Measurements from ENCODE around the gene OVCA2. TPM values are rescaled to one million over a fixed set of nuclear protein-coding genes. Genes with fewer than 3 reads are reported as not detected.
A peak's percentile ranks its signal among the peaks of the same experiment; 100 is the strongest.

OVCA2 gene
- total RNA-seq, 1 donor from 2014 or later, result 27.8 TPM

- TF ChIP-seq, protein P1, sequence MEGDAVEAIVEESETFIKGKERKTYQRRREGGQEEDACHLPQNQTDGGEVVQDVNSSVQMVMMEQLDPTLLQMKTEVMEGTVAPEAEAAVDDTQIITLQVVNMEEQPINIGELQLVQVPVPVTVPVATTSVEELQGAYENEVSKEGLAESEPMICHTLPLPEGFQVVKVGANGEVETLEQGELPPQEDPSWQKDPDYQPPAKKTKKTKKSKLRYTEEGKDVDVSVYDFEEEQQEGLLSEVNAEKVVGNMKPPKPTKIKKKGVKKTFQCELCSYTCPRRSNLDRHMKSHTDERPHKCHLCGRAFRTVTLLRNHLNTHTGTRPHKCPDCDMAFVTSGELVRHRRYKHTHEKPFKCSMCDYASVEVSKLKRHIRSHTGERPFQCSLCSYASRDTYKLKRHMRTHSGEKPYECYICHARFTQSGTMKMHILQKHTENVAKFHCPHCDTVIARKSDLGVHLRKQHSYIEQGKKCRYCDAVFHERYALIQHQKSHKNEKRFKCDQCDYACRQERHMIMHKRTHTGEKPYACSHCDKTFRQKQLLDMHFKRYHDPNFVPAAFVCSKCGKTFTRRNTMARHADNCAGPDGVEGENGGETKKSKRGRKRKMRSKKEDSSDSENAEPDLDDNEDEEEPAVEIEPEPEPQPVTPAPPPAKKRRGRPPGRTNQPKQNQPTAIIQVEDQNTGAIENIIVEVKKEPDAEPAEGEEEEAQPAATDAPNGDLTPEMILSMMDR (conservative IDR thresholded peaks at IDR 0.05), result no peak
- no peak overlapping the region for H3K4me3 Mint-ChIP-seq
- H3K36me3 Mint-ChIP-seq, result no peaks in the 10 kb centered on the region
- peaks cover 5% of the 10 kb centered on the region for H3K4me1 Mint-ChIP-seq (ENCODE audit: unreplicated experiment)
- DNase-seq (ENCODE audit: extremely low spot score, unreplicated experiment), result no peak
- H3K9me3 Mint-ChIP-seq, result no peaks in the 10 kb centered on the region
- peaks cover 4% of the 10 kb centered on the region for H3K27me3 Mint-ChIP-seq
- H3K27ac Mint-ChIP-seq, result peak overlapping the region; percentile 70
Observed at GRCh38 chr17:2003525-2003924, 38.3 kb upstream of the OVCA2 start.

GRCh38 chr17:2004435-2004952 is 37.3 kb upstream of the OVCA2 start:
- TF ChIP-seq, protein P1 (conservative IDR thresholded peaks at IDR 0.05), result no peak
- Mint-ChIP-seq H3K27me3 (peaks cover 1% of the 10 kb centered on the region), H3K9me3 (no peaks in the 10 kb centered on the region), H3K36me3 (no peaks in the 10 kb centered on the region), H3K4me1 (ENCODE audit: unreplicated experiment) (peaks cover 2% of the 10 kb centered on the region), H3K27ac (no peak overlapping the region), H3K4me3 (no peak overlapping the region)
- no peak for DNase-seq (ENCODE audit: extremely low spot score, unreplicated experiment)

- DNase-seq (ENCODE audit: extremely low spot score, unreplicated experiment), result no peak
- Mint-ChIP-seq H3K9me3 (no peaks in the 10 kb centered on the region), H3K4me1 (ENCODE audit: unreplicated experiment) (peaks cover 13% of the 10 kb centered on the region), H3K4me3 (no peak overlapping the region), H3K27ac (peak overlapping the region; percentile 33), H3K36me3 (no peaks in the 10 kb centered on the region), H3K27me3 (no peaks in the 10 kb centered on the region)
- TF ChIP-seq, protein P1 (conservative IDR thresholded peaks at IDR 0.05), result no peak
Observed at GRCh38 chr17:2008332-2009126, 33.3 kb upstream of the OVCA2 start.

- no peak overlapping the region for H3K27ac Mint-ChIP-seq
- H3K9me3 Mint-ChIP-seq, result no peaks in the 10 kb centered on the region
- H3K4me1 Mint-ChIP-seq (ENCODE audit: unreplicated experiment), result peaks cover 13% of the 10 kb centered on the region
- no peak for DNase-seq (ENCODE audit: extremely low spot score, unreplicated experiment)
- TF ChIP-seq, protein P1 (conservative IDR thresholded peaks at IDR 0.05), result no peak
- no peaks in the 10 kb centered on the region for H3K36me3 Mint-ChIP-seq
- no peak overlapping the region for H3K4me3 Mint-ChIP-seq
- H3K27me3 Mint-ChIP-seq, result peaks cover 3% of the 10 kb centered on the region
Observed at GRCh38 chr17:2009737-2010136, 32.1 kb upstream of the OVCA2 start.

- H3K27ac Mint-ChIP-seq, result peak overlapping the region; percentile 56
- no peak overlapping the region for H3K4me3 Mint-ChIP-seq
- DNase-seq (ENCODE audit: extremely low spot score, unreplicated experiment), result no peak
- peaks cover 3% of the 10 kb centered on the region for H3K27me3 Mint-ChIP-seq
- H3K9me3 Mint-ChIP-seq, result no peaks in the 10 kb centered on the region
- no peaks in the 10 kb centered on the region for H3K36me3 Mint-ChIP-seq
- TF ChIP-seq, protein P1 (conservative IDR thresholded peaks at IDR 0.05), result no peak
- peaks cover 13% of the 10 kb centered on the region for H3K4me1 Mint-ChIP-seq (ENCODE audit: unreplicated experiment)
Observed at GRCh38 chr17:2011411-2012371, 30.1 kb upstream of the OVCA2 start.
